GM12878 (cell line): ENCODE data around the gene KIF25. TPM values are rescaled to one million over a fixed set of nuclear protein-coding genes. Genes with fewer than 3 reads are reported as not detected.

Experiments used
- ATAC-seq: fragments of 200-7000 bp; cut with Tn5 transposase; 3 replicates; pipeline ENCODE4 v1.9.1; 2020; ENCODE audit warnings: mild to moderate bottlenecking, moderate library complexity
- BruUV-seq: library from RNA; stranded (reverse); fragments of 400-500 nt; replicated peaks from 2 replicates; lab custom pipeline; 2021; lab: Mats Ljungman, UMichigan
- CTCF ChIA-PET: fragments of 300-600 bp; sonication (Branson Sonifier 250); formaldehyde crosslinking; extraction: SDS; loops from one replicate; lab custom pipeline; 2021; ENCODE audit warnings: inconsistent platforms; lab: Yijun Ruan, JAX
- POLR2A ChIA-PET: fragments of 350-600 bp; formaldehyde crosslinking; extraction: SDS; loops from one replicate; lab custom pipeline; 2021; ENCODE audit warnings: inconsistent platforms; lab: Charles Lee
- RAD21 ChIA-PET: fragments of 300-600 bp; sonication (Branson Sonifier 250); formaldehyde crosslinking; loops from one replicate; lab custom pipeline; 2023; ENCODE audit warnings: antibody characterized with exemption; ENCODE audit not compliant: unreplicated experiment; lab: Charles Lee
- SMC1A ChIA-PET: fragments of 300-600 bp; sonication (Branson Sonifier 250); formaldehyde crosslinking; loops from one replicate; lab custom pipeline; 2023; ENCODE audit not compliant: unreplicated experiment, uncharacterized antibody; lab: Charles Lee
- DNase-seq: peaks from one replicate; pipeline ENCODE4 v3.0.0-alpha.2; 2011; ENCODE audit warnings: low read depth, low spot score
- FAIRE-seq: peaks from 3 replicates; lab custom pipeline; 2011; peaks lifted over from hg19 to GRCh38; lab: Jason Lieb, UNC
- H2AFZ ChIP-seq: 2 replicates; pipeline ENCODE4 v1.6.0; 2011; ENCODE audit warnings: low read depth, low read length, control low read depth; ENCODE audit not compliant: control insufficient read depth
- H3K27ac ChIP-seq: 2 replicates; pipeline ENCODE4 v1.5.1; 2011; ENCODE audit warnings: control low read depth; ENCODE audit not compliant: control insufficient read depth, insufficient read depth
- H3K27me3 ChIP-seq, 2 experiments: replicated peaks in 1 of 2; 2 replicates each; pipeline versions ENCODE4 v1.6.0 to v1.6.1; 2011; ENCODE audit warnings: low read length in 1 of 2; ENCODE audit not compliant: control insufficient read depth in 2 of 2, insufficient read depth in 2 of 2
- H3K36me3 ChIP-seq, 2 experiments: 2 replicates each; pipeline ENCODE4 v1.5.1; 2011; ENCODE audit warnings: low read length in 1 of 2; ENCODE audit not compliant: control insufficient read depth in 2 of 2, insufficient read depth in 2 of 2
- H3K4me1 ChIP-seq: 2 replicates; pipeline ENCODE4 v1.6.1; 2011; ENCODE audit warnings: mild to moderate bottlenecking, low read length, moderate library complexity, mixed read lengths; ENCODE audit not compliant: control insufficient read depth, insufficient read depth
- H3K4me2 ChIP-seq: 2 replicates; pipeline ENCODE4 v1.6.0; 2011; ENCODE audit warnings: control low read depth; ENCODE audit not compliant: control insufficient read depth, insufficient read depth
- H3K4me3 ChIP-seq: fragments of 200-600 bp; sonication (generic); 2 replicates; pipeline ENCODE4 v1.5.1; 2016
- H3K79me2 ChIP-seq: 2 replicates; pipeline ENCODE4 v1.6.0; 2011; ENCODE audit warnings: low read length; ENCODE audit not compliant: control insufficient read depth, insufficient read depth
- H3K9ac ChIP-seq: 2 replicates; pipeline ENCODE4 v1.8.0; 2011; ENCODE audit warnings: low read length, control low read depth, mixed read lengths; ENCODE audit not compliant: control insufficient read depth, insufficient read depth
- H3K9me3 ChIP-seq: replicated peaks from 3 replicates; pipeline ENCODE4 v1.5.1; 2011; ENCODE audit warnings: mild to moderate bottlenecking, low read length; ENCODE audit not compliant: control insufficient read depth, insufficient read depth
- H4K20me1 ChIP-seq: 2 replicates; pipeline ENCODE4 v1.6.0; 2011; ENCODE audit not compliant: control insufficient read depth, insufficient read depth
- JUNB ChIP-seq: IDR thresholded peaks from 2 replicates; pipeline ENCODE4 v1.6.1; 2016; ENCODE audit warnings: antibody characterized with exemption, mild to moderate bottlenecking
- NBN ChIP-seq: fragments of 450-650 bp; IDR thresholded peaks from 2 replicates; pipeline ENCODE4 v1.6.1; 2016
- NFIC ChIP-seq: IDR thresholded peaks from 2 replicates; pipeline ENCODE4 v1.6.1; 2012; ENCODE audit warnings: low read depth, mild to moderate bottlenecking, inconsistent platforms, low read length, moderate library complexity
- NR2C1 ChIP-seq: fragments of 450-650 bp; IDR thresholded peaks from 2 replicates; pipeline ENCODE4 v1.6.1; 2017; ENCODE audit warnings: antibody characterized with exemption, mild to moderate bottlenecking, moderate library complexity
- PAX5 ChIP-seq: IDR thresholded peaks from 2 replicates; pipeline ENCODE4 v1.6.1; 2011; ENCODE audit warnings: low read depth, low read length, borderline replicate concordance
- RBBP5 ChIP-seq: fragments of 200-600 bp; sonication (generic); conservative IDR thresholded peaks from 2 replicates; pipeline ENCODE4 v1.6.1; 2016
- RELA ChIP-seq: fragments of 450-650 bp; IDR thresholded peaks from 2 replicates; pipeline ENCODE4 v1.8.0; 2014; ENCODE audit warnings: borderline replicate concordance; ENCODE audit not compliant: partially characterized antibody
- SMAD1 ChIP-seq: fragments of 450-650 bp; IDR thresholded peaks from 2 replicates; pipeline ENCODE4 v1.6.1; 2018; ENCODE audit warnings: mild to moderate bottlenecking, low read depth; ENCODE audit not compliant: partially characterized antibody
- TAF1 ChIP-seq: IDR thresholded peaks from 2 replicates; pipeline ENCODE4 v1.6.1; 2011; ENCODE audit warnings: mild to moderate bottlenecking, low read depth, low read length, borderline replicate concordance
- WRNIP1 ChIP-seq: IDR thresholded peaks from 2 replicates; pipeline ENCODE4 v1.6.1; 2011; ENCODE audit warnings: low read depth, low read length, improper control_type of control experiment, borderline replicate concordance
- YBX1 ChIP-seq: fragments of 450-650 bp; IDR thresholded peaks from 2 replicates; pipeline ENCODE4 v1.6.1; 2016; ENCODE audit warnings: antibody characterized with exemption
- ZNF622 ChIP-seq: fragments of 450-650 bp; IDR thresholded peaks from 2 replicates; pipeline ENCODE4 v1.6.1; 2017; ENCODE audit warnings: mild to moderate bottlenecking, inconsistent platforms
- WGBS: methylation state at CpG from one replicate; pipeline ENCODE4 v1.1.6; 2016; ENCODE audit warnings: low lambda C conversion rate; ENCODE audit not compliant: insufficient replicate concordance, insufficient coverage; ENCODE audit errors: missing lambda C conversion rate; 5-methylcytosine and 5-hydroxymethylcytosine counted together
- in situ Hi-C: fragments of 300-500 bp; cut with MboI; formaldehyde crosslinking; loops from 9 replicates; pipeline ENCODE4 v1.14.3; 2018; ENCODE audit warnings: mixed read lengths
- intact Hi-C: fragments of 100-400 bp; cut with micrococcal nuclease; formaldehyde crosslinking; loops from one replicate; pipeline ENCODE4 v1.14.2; 2022; ENCODE audit not compliant: unreplicated experiment
- polyA plus RNA-seq, 11 experiments: library from polyadenylated mRNA; depleted of rRNA in 4 of 11; unstranded in 6 of 11; stranded (reverse) in 5 of 11; fragments of >200 nt; fragmentation: Nextera tagmentation in 4 of 11; fragmentation: Illumina TruSeq in 1 of 11; extraction: Ambion mirVana in 4 of 11; extraction: Trizol in 1 of 11; gene quantifications; 1 replicate in 1 of 11; 2 replicates in 10 of 11; pipeline versions ENCODE4 v1.2.1 to v1.2.3, GENCODE V29; 2011 to 2016; ENCODE audit warnings: inconsistent platforms in 2 of 11, missing spikeins in 2 of 11, low read depth in 1 of 11
- total RNA-seq, 4 experiments: library from RNA; depleted of rRNA in 3 of 4; stranded (reverse); fragments of >200 nt in 3 of 4; fragmentation: Illumina TruSeq in 1 of 4; extraction: Trizol in 1 of 4; gene quantifications; 2 replicates each; pipeline versions ENCODE4 v1.2.1 to v1.2.3, GENCODE V29; 2013 to 2021
- TF ChIP-seq, protein P1 (sequence below): fragments of 150-350 bp; IDR thresholded peaks from 2 replicates; pipeline ENCODE4 v1.6.1; 2016; ENCODE audit warnings: low read depth, low read length

The KIF25 gene
- total and polyA plus RNA-seq, 10 of the 15 experiments (the other 5 are each of a cell fraction or from before 2014, with no cell fraction given): not detected

DNA sequence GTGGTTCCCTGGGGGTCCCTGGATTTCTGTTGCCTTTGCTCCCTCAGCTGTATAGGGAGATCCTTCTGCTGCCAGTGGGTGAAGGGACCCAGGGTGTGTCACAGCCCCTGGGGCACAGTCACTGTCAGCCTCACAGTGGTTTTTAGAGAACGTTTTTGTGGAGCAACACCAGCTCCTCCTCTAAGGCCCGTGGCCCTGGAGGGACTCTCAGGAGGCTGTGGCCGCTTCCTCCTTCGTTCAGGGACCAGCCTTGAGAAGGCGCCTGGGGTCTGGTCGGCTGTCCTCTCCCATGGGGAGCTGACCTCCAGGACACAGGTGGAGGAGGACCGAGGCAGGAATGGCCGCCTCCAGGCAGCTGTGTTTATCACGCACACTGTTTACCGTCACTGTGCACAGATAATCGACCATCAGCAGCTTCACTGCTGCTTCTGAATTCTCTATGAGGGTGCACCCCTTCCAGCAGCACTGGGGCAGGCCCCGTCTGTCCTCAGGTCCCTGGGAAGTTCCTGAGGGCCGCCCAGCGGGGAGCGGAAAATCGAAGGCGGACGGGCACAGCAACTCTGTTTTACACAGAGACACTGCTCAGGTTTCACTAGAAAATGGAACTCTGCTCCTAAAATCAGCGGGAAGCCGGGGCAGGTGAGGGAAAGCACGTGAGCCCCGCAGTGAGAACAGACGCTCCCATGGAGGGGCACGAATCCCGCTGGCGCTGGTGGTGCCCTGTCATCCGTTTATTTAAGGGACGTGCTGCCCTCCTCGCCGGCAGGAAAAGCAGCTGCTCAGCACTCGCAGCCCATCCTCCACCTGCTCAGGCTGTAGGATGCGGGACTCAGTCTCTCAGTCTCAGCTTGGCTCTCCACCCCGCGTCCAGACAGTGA lies 92.0 kb downstream of the KIF25 start (continued):
- TF ChIP-seq NBN (no peak), NFIC (no peak), RBBP5 (no peak), JUNB (no peak), WRNIP1 (no peak), TAF1 (no peak), YBX1 (no peak), PAX5 (no peak)

DNA sequence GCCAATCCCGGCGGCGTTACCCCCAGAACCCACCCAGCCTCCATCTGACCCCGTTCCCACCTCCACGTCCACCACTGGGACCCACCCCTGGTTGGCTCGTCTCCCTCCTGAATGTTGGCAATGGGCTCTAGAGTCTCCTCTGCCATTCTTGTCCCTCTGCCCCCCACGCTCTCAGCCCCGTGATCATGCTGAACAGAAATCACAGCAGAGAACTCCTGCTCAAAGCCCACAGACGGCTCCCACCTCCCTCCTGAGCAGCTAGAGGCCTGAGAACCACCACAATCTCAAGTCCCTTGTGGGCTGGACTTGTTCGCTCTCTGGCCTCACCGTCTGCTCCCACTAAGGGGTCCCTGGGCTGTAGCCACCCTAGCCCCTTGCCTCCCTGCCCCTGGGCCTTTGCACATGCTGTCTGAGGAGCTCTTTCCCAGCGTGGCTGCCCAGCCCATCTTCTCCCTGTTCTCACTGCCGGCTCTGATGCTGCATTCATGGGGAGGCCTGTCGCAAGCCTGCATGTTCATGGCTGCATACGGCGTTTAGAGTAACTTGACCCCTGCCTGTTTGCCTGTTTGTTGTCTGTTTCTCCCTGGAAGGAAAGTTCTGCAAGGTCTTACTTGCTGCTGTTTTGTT lies 92.7 kb downstream of the KIF25 start:
- Histone ChIP-seq H3K9me3 (no peaks in the 10 kb centered on the region; the same call in 2 of the 3 replicates), H3K79me2 (no peaks in the 10 kb centered on the region), H3K27ac (no peak overlapping the region), H3K4me2 (no peak overlapping the region), H3K4me3 (no peak overlapping the region), H3K27me3 (no peaks in the 10 kb centered on the region), H2AFZ (no peak overlapping the region), H3K36me3 (no peaks in the 10 kb centered on the region), H3K4me1 (no peaks in the 10 kb centered on the region), H4K20me1 (no peaks in the 10 kb centered on the region), H3K9ac (no peak overlapping the region)
- BruUV-seq: no TSS peak
- FAIRE-seq (no peak), DNase-seq (no peak), ATAC-seq (no peak)
- TF ChIP-seq, protein P1, sequence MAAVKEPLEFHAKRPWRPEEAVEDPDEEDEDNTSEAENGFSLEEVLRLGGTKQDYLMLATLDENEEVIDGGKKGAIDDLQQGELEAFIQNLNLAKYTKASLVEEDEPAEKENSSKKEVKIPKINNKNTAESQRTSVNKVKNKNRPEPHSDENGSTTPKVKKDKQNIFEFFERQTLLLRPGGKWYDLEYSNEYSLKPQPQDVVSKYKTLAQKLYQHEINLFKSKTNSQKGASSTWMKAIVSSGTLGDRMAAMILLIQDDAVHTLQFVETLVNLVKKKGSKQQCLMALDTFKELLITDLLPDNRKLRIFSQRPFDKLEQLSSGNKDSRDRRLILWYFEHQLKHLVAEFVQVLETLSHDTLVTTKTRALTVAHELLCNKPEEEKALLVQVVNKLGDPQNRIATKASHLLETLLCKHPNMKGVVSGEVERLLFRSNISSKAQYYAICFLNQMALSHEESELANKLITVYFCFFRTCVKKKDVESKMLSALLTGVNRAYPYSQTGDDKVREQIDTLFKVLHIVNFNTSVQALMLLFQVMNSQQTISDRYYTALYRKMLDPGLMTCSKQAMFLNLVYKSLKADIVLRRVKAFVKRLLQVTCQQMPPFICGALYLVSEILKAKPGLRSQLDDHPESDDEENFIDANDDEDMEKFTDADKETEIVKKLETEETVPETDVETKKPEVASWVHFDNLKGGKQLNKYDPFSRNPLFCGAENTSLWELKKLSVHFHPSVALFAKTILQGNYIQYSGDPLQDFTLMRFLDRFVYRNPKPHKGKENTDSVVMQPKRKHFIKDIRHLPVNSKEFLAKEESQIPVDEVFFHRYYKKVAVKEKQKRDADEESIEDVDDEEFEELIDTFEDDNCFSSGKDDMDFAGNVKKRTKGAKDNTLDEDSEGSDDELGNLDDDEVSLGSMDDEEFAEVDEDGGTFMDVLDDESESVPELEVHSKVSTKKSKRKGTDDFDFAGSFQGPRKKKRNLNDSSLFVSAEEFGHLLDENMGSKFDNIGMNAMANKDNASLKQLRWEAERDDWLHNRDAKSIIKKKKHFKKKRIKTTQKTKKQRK: no peak
- TF ChIP-seq NR2C1 (no peak), ZNF622 (no peak), SMAD1 (no peak), RELA (no peak)
- ChIA-PET RAD21 (no interaction called here), POLR2A (no interaction called here), SMC1A (no interaction called here), CTCF (no interaction called here)
- intact Hi-C loops: no loop called here
- WGBS: 54% methylated on average over 16 of the region's 16 CpGs
- in situ Hi-C loops: no loop called here
